Activated naive CD4-positive, alpha-beta T cell treated with Interleukin-2 at 50 U/mL for 16 hours (primary cell): Measurements from ENCODE around the gene LRP1.

ENCODE experiments used
- DNase-seq: peaks from one replicate; pipeline ENCODE4 v3.0.0-alpha.2; 2020

The LRP1 gene

GRCh38 chr12:57240926-57241401, 112.7 kb downstream of the LRP1 start:
- DNase-seq, result peak; percentile 30

GRCh38 chr12:57241402-57242310, 113.4 kb downstream of the LRP1 start:
- DNase-seq, result no peak

GRCh38 chr12:57242329-57242690, 114.0 kb downstream of the LRP1 start:
- no peak for DNase-seq

GRCh38 chr12:57242691-57243454, 114.6 kb downstream of the LRP1 start:
- peak; percentile 75 for DNase-seq

GRCh38 chr12:57243521-57244311, 115.4 kb downstream of the LRP1 start:
- DNase-seq, result peak; percentile 83

- no peak for DNase-seq
These were observed 116.0 kb downstream of the LRP1 start for GRCh38 chr12:57244312-57244696.

- no peak for DNase-seq
These were observed 118.8 kb downstream of the LRP1 start for GRCh38 chr12:57247041-57247440.

GRCh38 chr12:57248934-57249742, 120.9 kb downstream of the LRP1 start:
- DNase-seq, result no peak

- DNase-seq, result no peak
These were observed 122.3 kb downstream of the LRP1 start for GRCh38 chr12:57250541-57250940.

GRCh38 chr12:57250956-57251355, 122.7 kb downstream of the LRP1 start, which contains the start of gene STAC3:
TSS of gene STAC3 (minus strand) at chr12:57251187. CDS start at chr12:57249636, 1,551 bp downstream.
- no peak for DNase-seq

- no peak for DNase-seq
These were observed 126.4 kb downstream of the LRP1 start for GRCh38 chr12:57254506-57255280.

- DNase-seq, result no peak
These were observed 127.6 kb downstream of the LRP1 start for GRCh38 chr12:57255916-57256315.

- no peak for DNase-seq
These were observed 131.0 kb downstream of the LRP1 start for GRCh38 chr12:57258977-57259970.

- DNase-seq, result no peak
These were observed 132.1 kb downstream of the LRP1 start for GRCh38 chr12:57260366-57260765.

- DNase-seq, result no peak
These were observed 133.2 kb downstream of the LRP1 start for GRCh38 chr12:57261428-57261865.

GRCh38 chr12:57262126-57262822, 134.0 kb downstream of the LRP1 start:
- no peak for DNase-seq
